Dermis blood vessel endothelial cell (primary cell): Measurements from ENCODE around the gene IKZF1. TPM values are rescaled to one million over a fixed set of nuclear protein-coding genes. Genes with fewer than 3 reads are reported as not detected.

Source experiments
- DNase-seq: peaks from one replicate; pipeline ENCODE4 v3.0.0; 2010
- total RNA-seq: library from RNA; depleted of rRNA; stranded (reverse); fragments of >200 nt; gene quantifications from 2 replicates; pipeline ENCODE4 v1.2.3, GENCODE V29; 2014

Gene IKZF1
- total RNA-seq, 1 donor from 2014 or later, result 0.17 TPM

DNA sequence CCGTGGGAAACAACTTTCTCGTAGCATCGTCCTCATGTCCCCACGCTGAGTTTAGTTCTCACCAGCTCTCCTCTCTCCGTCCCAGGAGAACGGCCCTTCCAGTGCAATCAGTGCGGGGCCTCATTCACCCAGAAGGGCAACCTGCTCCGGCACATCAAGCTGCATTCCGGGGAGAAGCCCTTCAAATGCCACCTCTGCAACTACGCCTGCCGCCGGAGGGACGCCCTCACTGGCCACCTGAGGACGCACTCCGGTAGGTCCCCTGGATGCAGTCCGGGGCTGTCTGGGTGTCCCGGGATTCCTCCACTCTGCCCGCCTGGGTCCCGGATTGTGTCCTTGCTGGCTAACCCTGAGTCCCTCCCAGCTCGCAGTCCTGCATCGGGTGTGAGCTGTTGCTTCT lies 77.9 kb downstream of the IKZF1 start:
- DNase-seq, result no peak

GRCh38 chr7:50387351-50387750 lies 82.8 kb downstream of the IKZF1 start:
- DNase-seq, result no peak

- DNase-seq, result no peak
Observed at GRCh38 chr7:50389961-50390360, 85.4 kb downstream of the IKZF1 start.

- DNase-seq, result no peak
Observed at GRCh38 chr7:50391386-50391785, 86.9 kb downstream of the IKZF1 start.

GRCh38 chr7:50393076-50393475 lies 88.6 kb downstream of the IKZF1 start:
- no peak for DNase-seq

GRCh38 chr7:50393547-50394252 lies 89.2 kb downstream of the IKZF1 start:
- no peak for DNase-seq

GRCh38 chr7:50394315-50394714 lies 89.8 kb downstream of the IKZF1 start:
- DNase-seq, result no peak

DNA sequence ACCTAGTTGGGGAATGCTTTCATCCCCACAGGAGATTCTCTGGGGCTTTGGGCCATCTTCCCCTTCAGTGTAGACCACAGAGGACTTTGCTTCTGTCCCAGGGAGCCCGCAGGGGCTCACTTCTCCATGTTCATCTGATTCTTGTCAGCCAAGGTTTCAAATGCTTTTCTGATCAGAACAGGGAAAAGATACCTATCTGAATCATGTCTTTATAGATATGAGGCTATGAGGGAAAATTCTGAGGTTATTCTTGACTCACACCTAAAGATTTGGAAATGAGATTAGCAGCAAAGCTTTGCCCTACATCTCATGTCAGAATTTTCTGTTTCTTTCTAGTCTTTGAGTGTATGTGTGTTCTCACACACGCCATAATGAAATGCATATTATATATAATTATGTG lies 92.3 kb downstream of the IKZF1 start:
- no peak for DNase-seq

GRCh38 chr7:50397320-50397970 lies 92.9 kb downstream of the IKZF1 start:
- no peak for DNase-seq

GRCh38 chr7:50397971-50398324 lies 93.4 kb downstream of the IKZF1 start:
- no peak for DNase-seq

DNA sequence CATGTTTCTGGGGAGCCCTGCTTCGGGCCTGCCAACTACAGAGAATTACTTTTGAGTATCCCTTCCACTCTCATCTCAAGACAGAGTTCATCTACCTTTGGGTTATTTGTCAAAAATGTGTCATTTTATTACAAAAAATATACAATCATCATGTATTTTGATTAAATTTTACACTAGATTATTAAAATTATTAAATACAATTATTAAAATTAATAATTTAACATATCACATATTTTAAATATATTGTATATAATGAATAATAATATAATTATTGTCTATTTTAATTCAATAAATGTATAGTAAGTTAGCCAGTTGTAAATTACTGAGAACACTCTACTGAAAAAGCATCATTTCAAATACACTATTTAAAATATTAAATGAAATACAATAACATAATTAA lies 94.7 kb downstream of the IKZF1 start:
- no peak for DNase-seq

- no peak for DNase-seq
Observed at GRCh38 chr7:50399635-50400034, 95.1 kb downstream of the IKZF1 start.

DNA sequence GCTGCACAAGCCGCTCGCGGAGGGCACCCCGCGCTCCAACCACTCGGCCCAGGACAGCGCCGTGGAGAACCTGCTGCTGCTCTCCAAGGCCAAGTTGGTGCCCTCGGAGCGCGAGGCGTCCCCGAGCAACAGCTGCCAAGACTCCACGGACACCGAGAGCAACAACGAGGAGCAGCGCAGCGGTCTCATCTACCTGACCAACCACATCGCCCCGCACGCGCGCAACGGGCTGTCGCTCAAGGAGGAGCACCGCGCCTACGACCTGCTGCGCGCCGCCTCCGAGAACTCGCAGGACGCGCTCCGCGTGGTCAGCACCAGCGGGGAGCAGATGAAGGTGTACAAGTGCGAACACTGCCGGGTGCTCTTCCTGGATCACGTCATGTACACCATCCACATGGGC lies 95.6 kb downstream of the IKZF1 start:
- DNase-seq, result no peak

DNA sequence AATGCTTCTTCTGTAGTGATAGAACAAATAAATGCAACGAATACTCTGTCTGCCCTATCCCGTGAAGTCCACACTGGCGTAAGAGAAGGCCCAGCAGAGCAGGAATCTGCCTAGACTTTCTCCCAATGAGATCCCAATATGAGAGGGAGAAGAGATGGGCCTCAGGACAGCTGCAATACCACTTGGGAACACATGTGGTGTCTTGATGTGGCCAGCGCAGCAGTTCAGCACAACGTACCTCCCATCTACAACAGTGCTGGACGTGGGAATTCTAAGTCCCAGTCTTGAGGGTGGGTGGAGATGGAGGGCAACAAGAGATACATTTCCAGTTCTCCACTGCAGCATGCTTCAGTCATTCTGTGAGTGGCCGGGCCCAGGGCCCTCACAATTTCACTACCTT lies 99.9 kb downstream of the IKZF1 start:
- no peak for DNase-seq

GRCh38 chr7:50405221-50405620 lies 100.7 kb downstream of the IKZF1 start:
- DNase-seq, result no peak

DNA sequence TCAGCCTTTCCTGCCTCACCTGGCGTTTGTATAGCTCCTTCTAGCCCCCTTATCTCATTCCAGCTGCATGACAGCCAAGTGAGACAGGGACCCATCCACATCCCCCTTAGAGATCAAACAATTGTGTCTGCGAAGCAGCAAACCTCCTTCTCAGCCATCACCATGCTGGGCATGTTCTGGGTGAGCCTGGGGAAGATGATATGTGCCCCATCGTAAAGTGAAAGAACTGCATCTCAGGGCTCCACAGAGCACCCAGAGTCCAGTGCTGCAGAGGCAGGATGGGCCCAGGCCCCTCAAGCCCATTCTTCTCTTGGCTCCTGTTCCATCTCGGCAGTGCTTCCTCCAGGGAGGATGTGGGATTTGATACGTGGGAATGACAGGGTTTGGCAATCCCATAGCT lies 102.4 kb downstream of the IKZF1 start:
- no peak for DNase-seq

DNA sequence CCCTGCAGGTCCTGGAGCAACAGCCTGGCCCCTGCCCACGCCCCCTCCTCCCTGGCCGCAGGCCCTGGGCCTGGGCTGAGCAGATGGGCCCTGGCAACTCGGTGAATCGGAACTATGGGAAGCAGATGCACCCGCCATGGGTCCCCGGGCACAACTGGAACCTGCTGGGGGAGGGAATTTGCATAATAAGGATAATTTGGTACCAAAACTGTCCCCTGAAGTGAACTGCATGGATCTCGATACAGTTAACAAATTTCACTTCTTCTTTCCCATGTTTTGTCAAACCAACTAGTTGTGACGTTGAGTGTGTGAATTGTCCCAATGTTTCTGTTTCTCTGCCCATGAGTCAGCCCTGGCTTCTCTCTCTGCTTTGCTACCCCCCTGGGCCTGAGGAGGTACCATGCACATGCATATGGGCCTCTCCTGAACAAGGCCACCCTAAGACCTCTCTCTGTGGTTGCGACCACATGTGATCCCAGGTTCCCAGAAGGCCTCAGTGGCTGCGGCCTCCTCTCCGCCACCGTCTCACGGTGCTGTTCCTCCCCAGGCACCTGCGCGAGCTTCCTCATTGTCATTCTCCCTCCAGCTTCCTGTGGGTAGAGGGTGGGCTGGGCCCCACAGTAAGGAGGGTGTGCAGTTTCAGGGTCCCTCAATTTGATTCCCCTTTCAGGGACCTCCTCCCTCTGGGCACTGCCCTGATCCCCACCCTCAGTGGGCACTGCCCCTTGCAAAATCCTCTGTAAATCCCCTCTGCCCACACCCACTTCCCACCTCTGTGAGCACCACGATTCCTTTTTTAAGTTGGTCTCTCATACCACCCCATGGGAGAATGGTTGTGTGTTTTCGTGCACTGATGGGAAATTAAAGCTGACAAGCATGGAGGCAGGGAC lies 105.6 kb downstream of the IKZF1 start:
- DNase-seq, result no peak

- no peak for DNase-seq
Observed at GRCh38 chr7:50411332-50411731, 106.8 kb downstream of the IKZF1 start.

DNA sequence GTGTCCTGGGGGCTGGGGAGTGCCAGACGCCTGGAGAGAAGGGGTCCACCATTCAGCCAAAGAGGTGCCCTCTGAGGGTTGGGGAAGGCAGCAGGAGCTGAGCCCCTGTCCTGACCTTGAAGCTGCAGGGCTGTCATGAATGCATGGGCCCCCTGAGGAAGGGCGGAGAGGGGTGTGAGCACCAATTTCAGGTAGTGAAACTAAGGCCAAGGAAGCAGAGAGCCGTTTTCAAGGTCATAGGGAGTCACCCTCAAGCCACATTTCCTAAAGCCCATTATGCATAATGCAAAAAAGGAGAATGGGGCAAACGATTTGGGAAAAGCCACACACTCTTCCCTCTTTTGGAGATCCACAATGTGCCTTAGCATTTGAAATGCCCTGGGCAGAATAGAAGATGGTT lies 108.5 kb downstream of the IKZF1 start:
- no peak for DNase-seq

GRCh38 chr7:50413561-50413960 lies 109.0 kb downstream of the IKZF1 start:
- no peak for DNase-seq

DNA sequence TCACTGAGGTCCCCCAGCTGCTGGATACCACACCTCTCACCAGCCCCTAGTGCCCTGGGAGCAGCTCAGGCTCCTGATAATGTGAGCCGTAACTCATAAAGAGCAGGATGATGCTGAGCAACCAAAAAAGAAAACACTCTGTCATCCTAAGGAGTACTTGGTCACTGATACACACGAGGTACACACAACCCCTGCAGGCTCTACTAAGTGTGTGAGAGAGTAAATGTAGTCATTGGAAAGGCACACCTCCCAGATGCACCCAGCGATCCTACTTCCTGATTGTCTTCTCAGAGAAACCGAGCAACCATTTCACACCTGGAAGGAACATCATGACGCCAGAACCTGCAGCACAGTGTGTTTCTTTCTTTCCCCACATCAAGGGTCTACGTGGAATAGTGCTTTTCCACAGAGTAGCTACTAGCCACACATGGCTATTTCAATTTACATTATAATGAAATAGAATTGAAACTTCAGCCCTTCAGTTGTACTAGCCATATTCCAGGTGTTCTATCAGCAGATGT lies 111.4 kb downstream of the IKZF1 start:
- DNase-seq, result no peak

GRCh38 chr7:50416527-50417182 lies 112.1 kb downstream of the IKZF1 start:
- no peak for DNase-seq

GRCh38 chr7:50418086-50418515 lies 113.6 kb downstream of the IKZF1 start:
- DNase-seq, result peak; percentile 89
